ENCODE results near the gene SUPT16H.

DNA sequence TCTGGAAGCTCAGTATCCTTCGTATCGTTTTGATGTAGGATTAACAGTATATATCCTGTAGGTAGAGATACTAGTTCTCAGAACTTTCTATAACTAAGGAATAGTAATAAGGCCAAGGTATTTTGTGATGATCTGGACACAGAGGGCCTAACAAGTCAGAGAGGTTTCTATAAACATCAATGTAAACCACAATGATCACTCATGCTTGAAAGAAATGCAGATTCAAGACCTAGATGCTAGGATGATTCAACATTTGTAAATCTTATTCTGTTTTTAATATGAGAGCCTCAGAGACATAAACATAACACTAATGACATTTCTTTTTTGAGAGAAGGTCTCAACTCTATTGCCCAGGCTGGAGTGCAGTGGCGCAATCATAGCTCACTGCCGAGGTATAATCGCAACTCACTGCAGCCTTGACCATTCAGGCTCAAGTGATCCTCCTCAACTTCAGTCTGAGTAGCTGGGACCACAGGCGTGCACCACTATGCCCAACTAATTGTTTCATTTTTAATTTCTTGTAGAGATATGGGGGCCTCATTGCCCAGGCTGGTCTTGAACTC is 16.2 kb downstream of the SUPT16H start:
- no peak for TF ChIP-seq EZH2 (IDR thresholded peaks at IDR 0.05; ENCODE audit: borderline replicate concordance, insufficient read depth, low read depth, low read length, poor library complexity, severe bottlenecking)
- TF ChIP-seq, protein P1, sequence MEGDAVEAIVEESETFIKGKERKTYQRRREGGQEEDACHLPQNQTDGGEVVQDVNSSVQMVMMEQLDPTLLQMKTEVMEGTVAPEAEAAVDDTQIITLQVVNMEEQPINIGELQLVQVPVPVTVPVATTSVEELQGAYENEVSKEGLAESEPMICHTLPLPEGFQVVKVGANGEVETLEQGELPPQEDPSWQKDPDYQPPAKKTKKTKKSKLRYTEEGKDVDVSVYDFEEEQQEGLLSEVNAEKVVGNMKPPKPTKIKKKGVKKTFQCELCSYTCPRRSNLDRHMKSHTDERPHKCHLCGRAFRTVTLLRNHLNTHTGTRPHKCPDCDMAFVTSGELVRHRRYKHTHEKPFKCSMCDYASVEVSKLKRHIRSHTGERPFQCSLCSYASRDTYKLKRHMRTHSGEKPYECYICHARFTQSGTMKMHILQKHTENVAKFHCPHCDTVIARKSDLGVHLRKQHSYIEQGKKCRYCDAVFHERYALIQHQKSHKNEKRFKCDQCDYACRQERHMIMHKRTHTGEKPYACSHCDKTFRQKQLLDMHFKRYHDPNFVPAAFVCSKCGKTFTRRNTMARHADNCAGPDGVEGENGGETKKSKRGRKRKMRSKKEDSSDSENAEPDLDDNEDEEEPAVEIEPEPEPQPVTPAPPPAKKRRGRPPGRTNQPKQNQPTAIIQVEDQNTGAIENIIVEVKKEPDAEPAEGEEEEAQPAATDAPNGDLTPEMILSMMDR (IDR thresholded peaks at IDR 0.05) = no peak
